Body of pancreas (tissue), 4 donors: ENCODE results near the gene SIRPB2. TPM values are rescaled to one million over a fixed set of nuclear protein-coding genes. Genes with fewer than 3 reads are reported as not detected.

Source experiments
- ATAC-seq: fragments of 150-250 bp; one replicate; pipeline ENCODE4 v1.9.1; 2016
- DNase-seq, 4 donors: peaks; one replicate each; pipeline ENCODE4 v3.0.0-alpha.2; 2019
- H3K27ac ChIP-seq, 4 donors: fragments of 200-600 bp; sonication (generic); 1 replicate in 3 of 4; 2 replicates in 1 of 4; pipeline versions ENCODE4 v1.5.1 to v1.6.1; 2016 to 2019; ENCODE audit warnings: mild to moderate bottlenecking in 1 of 4, mixed read lengths in 1 of 4, moderate library complexity in 1 of 4
- H3K27me3 ChIP-seq, 2 donors: fragments of 200-600 bp; sonication (generic); one replicate each; pipeline ENCODE4 v1.6.0; 2016; ENCODE audit warnings: mild to moderate bottlenecking in 1 of 2
- H3K36me3 ChIP-seq, 2 donors: fragments of 200-600 bp; sonication (generic); replicated peaks in 1 of 2; 2 replicates each; pipeline ENCODE4 v1.5.1; 2016; ENCODE audit warnings: low read depth in 2 of 2; ENCODE audit not compliant: insufficient read depth in 1 of 2
- H3K4me1 ChIP-seq: fragments of 200-600 bp; sonication (generic); one replicate; pipeline ENCODE4 v1.6.0; 2016
- H3K4me3 ChIP-seq, 2 donors: fragments of 200-600 bp; sonication (generic); 1 replicate in 1 of 2; 2 replicates in 1 of 2; pipeline ENCODE4 v1.5.1; 2016 to 2019
- H3K9me3 ChIP-seq, 3 donors: fragments of 200-600 bp; sonication (generic); 1 replicate in 2 of 3; 2 replicates in 1 of 3; pipeline ENCODE4 v1.5.1; 2016
- POLR2A ChIP-seq, 3 donors: fragments of 450-650 bp; IDR thresholded peaks; one replicate each; pipeline ENCODE4 v1.6.1; 2016; ENCODE audit warnings: antibody characterized with exemption in 3 of 3, mild to moderate bottlenecking in 2 of 3
- WGBS, 2 donors: methylation state at CpG; one replicate each; pipeline ENCODE4 v1.1.5; 2017; 5-methylcytosine and 5-hydroxymethylcytosine counted together
- intact Hi-C: fragments of 100-400 bp; cut with DNase I; formaldehyde crosslinking; loops from one replicate; pipeline ENCODE4 v1.15.1; 2023
- total RNA-seq, 2 donors: library from RNA; depleted of rRNA; stranded (reverse); fragments of >200 nt; gene quantifications; one replicate each; pipeline ENCODE4 v1.1.0, GENCODE V29; 2016
- TF ChIP-seq, protein P1 (sequence below), 7 experiments: fragments of 450-650 bp in 4 of 7; fragments of 200-600 bp in 3 of 7; sonication (generic) in 3 of 7; IDR thresholded peaks; one replicate each; pipeline ENCODE4 v1.5.1; 2016 to 2019; ENCODE audit warnings: antibody characterized with exemption in 7 of 7

Gene SIRPB2
- total RNA-seq, 2 donors from 2014 or later = 0.33 to 2.3 TPM

DNA sequence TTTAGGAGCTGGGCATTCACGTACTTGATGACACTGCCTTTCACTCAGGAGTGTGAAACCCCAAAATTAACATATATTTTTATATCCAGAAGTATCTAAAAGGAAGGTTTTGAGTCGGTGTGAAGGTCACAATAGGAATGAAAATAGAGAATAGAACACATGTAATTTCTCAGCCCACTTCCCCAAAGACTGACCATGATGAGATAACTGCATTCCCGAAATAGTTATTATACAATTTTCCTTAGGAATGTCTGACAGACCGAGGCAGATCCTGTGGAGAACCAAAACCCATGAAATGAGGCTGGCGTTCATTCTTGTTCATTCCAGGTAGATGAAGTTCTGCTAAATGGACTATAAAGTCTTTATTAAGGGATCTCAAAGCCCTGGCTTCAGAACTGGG, 34.9 kb downstream of the SIRPB2 start:
- Histone ChIP-seq H3K9me3 (no peaks in the 10 kb centered on the region), H3K4me1 (no peaks in the 10 kb centered on the region), H3K27me3 (no peaks in the 10 kb centered on the region), H3K36me3 (peaks cover 20 to 46% of the 10 kb centered on the region in 2 donors), H3K27ac (no peak overlapping the region), H3K4me3 (no peak overlapping the region)
- DNase-seq (no peak), ATAC-seq (no peak)
- intact Hi-C loops = no loop called here
- WGBS, 2 donors = 80 to 81% methylated on average over 5 of the region's 5 CpGs
- TF ChIP-seq, protein P1, sequence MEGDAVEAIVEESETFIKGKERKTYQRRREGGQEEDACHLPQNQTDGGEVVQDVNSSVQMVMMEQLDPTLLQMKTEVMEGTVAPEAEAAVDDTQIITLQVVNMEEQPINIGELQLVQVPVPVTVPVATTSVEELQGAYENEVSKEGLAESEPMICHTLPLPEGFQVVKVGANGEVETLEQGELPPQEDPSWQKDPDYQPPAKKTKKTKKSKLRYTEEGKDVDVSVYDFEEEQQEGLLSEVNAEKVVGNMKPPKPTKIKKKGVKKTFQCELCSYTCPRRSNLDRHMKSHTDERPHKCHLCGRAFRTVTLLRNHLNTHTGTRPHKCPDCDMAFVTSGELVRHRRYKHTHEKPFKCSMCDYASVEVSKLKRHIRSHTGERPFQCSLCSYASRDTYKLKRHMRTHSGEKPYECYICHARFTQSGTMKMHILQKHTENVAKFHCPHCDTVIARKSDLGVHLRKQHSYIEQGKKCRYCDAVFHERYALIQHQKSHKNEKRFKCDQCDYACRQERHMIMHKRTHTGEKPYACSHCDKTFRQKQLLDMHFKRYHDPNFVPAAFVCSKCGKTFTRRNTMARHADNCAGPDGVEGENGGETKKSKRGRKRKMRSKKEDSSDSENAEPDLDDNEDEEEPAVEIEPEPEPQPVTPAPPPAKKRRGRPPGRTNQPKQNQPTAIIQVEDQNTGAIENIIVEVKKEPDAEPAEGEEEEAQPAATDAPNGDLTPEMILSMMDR (IDR thresholded peaks at IDR 0.05) = no peak
- TF ChIP-seq POLR2A (IDR thresholded peaks at IDR 0.05) = no peak

DNA sequence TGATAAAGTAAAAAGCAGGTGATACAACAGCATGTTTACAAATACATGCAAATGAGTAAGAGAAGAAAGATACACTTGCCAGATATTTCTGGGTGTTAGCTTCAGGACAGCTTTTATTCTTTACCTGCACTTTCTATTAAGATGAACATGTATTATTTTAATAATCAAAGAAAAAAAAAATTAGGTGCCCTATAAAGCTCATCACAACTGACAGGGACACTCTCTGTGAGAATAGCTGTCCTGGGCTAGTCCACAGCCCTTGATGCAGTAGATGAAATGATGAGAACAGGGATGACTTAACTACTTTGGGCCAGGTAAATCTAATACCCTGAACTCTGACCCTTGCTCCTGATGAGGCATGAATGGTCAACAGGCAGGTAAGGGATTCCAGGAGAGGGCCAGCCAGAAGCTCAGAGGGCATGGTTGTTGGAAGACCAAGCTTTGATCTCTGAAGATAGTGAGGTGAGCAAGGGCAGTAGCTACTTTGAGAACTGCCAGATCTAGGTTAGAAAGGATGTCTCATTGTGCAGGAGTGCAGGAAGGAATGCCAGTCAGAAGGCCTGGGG, 40.2 kb downstream of the SIRPB2 start:
- Histone ChIP-seq H3K9me3 (no peaks in the 10 kb centered on the region), H3K27ac (no peak overlapping the region), H3K4me1 (no peaks in the 10 kb centered on the region), H3K27me3 (no peaks in the 10 kb centered on the region), H3K4me3 (no peak overlapping the region), H3K36me3 (peaks cover 23 to 74% of the 10 kb centered on the region in 2 donors)
- ATAC-seq (no peak), DNase-seq (no peak)
- TF ChIP-seq POLR2A (IDR thresholded peaks at IDR 0.05) = no peak
- TF ChIP-seq, protein P1 (IDR thresholded peaks at IDR 0.05) = no peak
- intact Hi-C loops = no loop called here

DNA sequence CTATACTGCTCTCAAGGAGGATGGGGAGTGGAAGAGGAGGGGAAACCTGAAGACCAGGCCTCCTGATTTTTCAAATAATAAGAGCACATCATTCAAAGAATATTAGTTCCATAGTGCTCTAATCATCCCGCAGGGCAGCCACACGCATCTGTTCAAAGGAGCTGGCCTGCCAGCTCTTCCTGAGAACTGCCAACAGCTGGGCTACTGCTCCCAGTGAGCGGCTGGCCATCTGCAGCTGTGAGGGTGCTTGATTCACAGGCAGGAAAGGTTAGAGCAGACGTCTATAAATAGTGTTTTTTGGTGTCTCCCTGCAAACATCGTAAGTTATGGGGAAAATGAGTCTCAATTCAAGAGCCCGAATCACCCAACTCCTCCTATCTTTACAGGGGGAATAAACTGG, 41.9 kb downstream of the SIRPB2 start:
- Histone ChIP-seq H3K4me3 (no peak overlapping the region), H3K27me3 (no peaks in the 10 kb centered on the region), H3K4me1 (no peaks in the 10 kb centered on the region), H3K36me3 (peaks cover 23 to 84% of the 10 kb centered on the region in 2 donors), H3K27ac (no peak overlapping the region), H3K9me3 (no peaks in the 10 kb centered on the region)
- WGBS, 2 donors = 81 to 89% methylated on average over 6 of the region's 6 CpGs
- ATAC-seq (no peak), DNase-seq (no peak)
- intact Hi-C loops = no loop called here
- TF ChIP-seq POLR2A (IDR thresholded peaks at IDR 0.05) = no peak
- TF ChIP-seq, protein P1 (IDR thresholded peaks at IDR 0.05) = no peak

DNA sequence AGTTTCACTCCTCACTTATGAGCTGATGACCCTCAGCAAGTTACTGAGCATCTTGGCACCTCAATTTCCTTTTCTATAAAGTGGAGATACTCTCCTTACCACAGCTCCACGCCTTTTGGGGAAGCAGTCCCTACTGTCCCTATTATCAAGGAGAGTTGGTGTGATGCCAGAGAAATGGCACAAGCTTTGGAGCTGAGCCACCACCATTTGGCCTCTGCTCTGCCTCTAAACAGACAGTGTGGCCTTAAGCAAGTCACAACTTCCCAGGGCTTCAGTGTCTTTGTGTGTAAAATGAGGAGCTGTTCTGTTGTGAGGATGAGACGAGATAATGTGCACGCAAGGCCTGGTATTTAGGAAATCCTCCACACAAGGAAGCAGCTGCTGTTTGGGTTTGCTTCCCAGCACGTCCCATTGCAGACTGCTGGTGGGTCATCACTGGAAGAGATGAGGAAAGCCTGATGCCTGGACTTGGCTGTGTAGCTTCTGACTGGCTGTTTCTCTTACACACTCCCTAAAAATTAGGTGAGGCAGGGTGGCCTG, 43.1 kb downstream of the SIRPB2 start:
- H3K27me3 ChIP-seq = no peaks in the 10 kb centered on the region
- ATAC-seq (no peak), DNase-seq (peak in 1 of 4 donors; percentile 19)
- H3K4me1 ChIP-seq = no peaks in the 10 kb centered on the region
- intact Hi-C loops = no loop called here
- WGBS, 2 donors = 81 to 88% methylated on average over 4 of the region's 4 CpGs
- TF ChIP-seq POLR2A (IDR thresholded peaks at IDR 0.05) = no peak
- TF ChIP-seq, protein P1 (IDR thresholded peaks at IDR 0.05) = no peak
- no peak overlapping the region for H3K27ac ChIP-seq
- no peak overlapping the region for H3K4me3 ChIP-seq
- peaks cover 22 to 81% of the 10 kb centered on the region in 2 donors for H3K36me3 ChIP-seq
- no peaks in the 10 kb centered on the region for H3K9me3 ChIP-seq

DNA sequence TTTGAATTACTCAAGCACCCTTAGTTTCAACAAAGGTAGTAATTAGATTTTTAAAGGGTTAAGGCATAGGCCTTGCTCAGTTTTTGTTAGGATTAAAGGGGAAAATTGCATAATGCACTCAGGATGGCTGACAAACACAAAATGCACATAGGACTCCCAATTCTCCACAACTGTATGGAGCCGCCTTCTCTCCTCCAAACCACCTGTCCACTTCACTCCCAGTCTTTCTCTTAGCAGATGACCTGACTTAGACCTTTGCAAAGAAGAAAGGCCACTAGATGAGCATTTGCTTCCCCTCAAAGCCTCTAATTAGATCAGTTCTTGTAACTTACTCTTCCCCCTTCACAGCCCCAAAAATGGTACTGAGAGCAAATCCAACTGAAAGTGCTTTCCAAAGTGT, 44.7 kb downstream of the SIRPB2 start:
- H3K36me3 ChIP-seq = peaks cover 5 to 69% of the 10 kb centered on the region in 2 donors
- H3K27ac ChIP-seq = no peak overlapping the region
- H3K27me3 ChIP-seq = no peaks in the 10 kb centered on the region
- TF ChIP-seq, protein P1 (IDR thresholded peaks at IDR 0.05) = no peak
- no peak for TF ChIP-seq POLR2A (IDR thresholded peaks at IDR 0.05)
- no peak overlapping the region for H3K4me3 ChIP-seq
- WGBS, 2 donors = 95 to 96% methylated on average over 1 of the region's 1 CpG
- ATAC-seq (no peak), DNase-seq (no peak)
- H3K9me3 ChIP-seq = no peaks in the 10 kb centered on the region
- intact Hi-C loops = no loop called here
- no peaks in the 10 kb centered on the region for H3K4me1 ChIP-seq
